ENCODE results near the gene TGFB2. TPM values are rescaled to one million over a fixed set of nuclear protein-coding genes. Genes with fewer than 3 reads are reported as not detected.

TGFB2 gene
- total RNA-seq, 2 experiments from 2014 or later, result 0.11 TPM

- Mint-ChIP-seq H3K36me3 (ENCODE audit: low read depth) (no peaks in the 10 kb centered on the region), H3K4me3 (no peak overlapping the region), H3K27ac (no peak overlapping the region), H3K27me3 (peaks cover 38% of the 10 kb centered on the region), H3K9me3 (no peaks in the 10 kb centered on the region), H3K4me1 (ENCODE audit: low read depth) (peaks cover 45% of the 10 kb centered on the region)
- Histone ChIP-seq H3K36me3 (ENCODE audit: insufficient read depth, low read length) (no peaks in the 10 kb centered on the region), H3K27me3 (ENCODE audit: control insufficient read depth in 1 of 2, insufficient read depth in 2 of 2, low read length in 2 of 2) (peaks cover 13 to 26% of the 10 kb centered on the region in 2 experiments), H3K9me3 (ENCODE audit: control insufficient read depth in 1 of 2, insufficient read depth in 1 of 2, low read length in 2 of 2) (no peaks in the 10 kb centered on the region), H3K4me1 (ENCODE audit: insufficient read depth, low read length) (peaks cover 31% of the 10 kb centered on the region), H3K27ac (ENCODE audit: low read depth in 1 of 2, low read length in 2 of 2) (no peak overlapping the region), H3K4me3 (ENCODE audit: low read length) (peak overlapping the region; percentile 56)
- ChIA-PET CTCF (no interaction called here), POLR2A (no interaction called here)
- intact Hi-C loops (cut with DNase I, micrococcal nuclease), result no loop called here
- no peak for TF ChIP-seq CTCF (IDR thresholded peaks at IDR 0.05)
- ATAC-seq (ENCODE audit: poor library complexity) (no peak), DNase-seq (no peak)
These were observed 2.2 kb downstream of the TGFB2 start for GRCh38 chr1:218347336-218347722.

GRCh38 chr1:218347723-218348627, 2.8 kb downstream of the TGFB2 start:
- H3K4me1 Mint-ChIP-seq (ENCODE audit: low read depth), result peaks cover 45% of the 10 kb centered on the region
- Histone ChIP-seq H3K36me3 (ENCODE audit: insufficient read depth, low read length) (no peaks in the 10 kb centered on the region), H3K4me1 (ENCODE audit: insufficient read depth, low read length) (peaks cover 31% of the 10 kb centered on the region), H3K27ac (ENCODE audit: low read depth in 1 of 2, low read length in 2 of 2) (no peak overlapping the region), H3K9me3 (ENCODE audit: control insufficient read depth in 1 of 2, insufficient read depth in 1 of 2, low read length in 2 of 2) (no peaks in the 10 kb centered on the region), H3K27me3 (ENCODE audit: control insufficient read depth in 1 of 2, insufficient read depth in 2 of 2, low read length in 2 of 2) (peaks cover 13 to 26% of the 10 kb centered on the region in 2 experiments), H3K4me3 (ENCODE audit: low read length) (no peak overlapping the region)
- peak overlapping the region; percentile 65 for H3K4me3 Mint-ChIP-seq
- ChIA-PET CTCF (interaction anchor here (2.2 kb wide), 1 partner anchor 9 kb away, joined by 5 read pairs; no protein-coding TSS in a partner anchor), POLR2A (no interaction called here)
- intact Hi-C loops (cut with DNase I, micrococcal nuclease), result no loop called here
- DNase-seq, result no peak
- no peak overlapping the region for H3K27ac Mint-ChIP-seq
- ATAC-seq (ENCODE audit: poor library complexity), result no peak
- no peaks in the 10 kb centered on the region for H3K9me3 Mint-ChIP-seq
- H3K27me3 Mint-ChIP-seq, result peaks cover 32% of the 10 kb centered on the region
- H3K36me3 Mint-ChIP-seq (ENCODE audit: low read depth), result no peaks in the 10 kb centered on the region
- no peak for TF ChIP-seq CTCF (IDR thresholded peaks at IDR 0.05)

GRCh38 chr1:218348628-218349071, 3.5 kb downstream of the TGFB2 start:
- DNase-seq, result no peak
- H3K9me3 ChIP-seq (ENCODE audit: control insufficient read depth in 1 of 2, insufficient read depth in 1 of 2, low read length in 2 of 2), result no peaks in the 10 kb centered on the region
- Mint-ChIP-seq H3K27ac (no peak overlapping the region), H3K4me3 (no peak overlapping the region), H3K9me3 (no peaks in the 10 kb centered on the region), H3K27me3 (peaks cover 25% of the 10 kb centered on the region), H3K4me1 (ENCODE audit: low read depth) (peaks cover 45% of the 10 kb centered on the region), H3K36me3 (ENCODE audit: low read depth) (no peaks in the 10 kb centered on the region)
- H3K4me1 ChIP-seq (ENCODE audit: insufficient read depth, low read length), result peaks cover 31% of the 10 kb centered on the region
- peaks cover 13 to 26% of the 10 kb centered on the region in 2 experiments for H3K27me3 ChIP-seq (ENCODE audit: control insufficient read depth in 1 of 2, insufficient read depth in 2 of 2, low read length in 2 of 2)
- ChIA-PET CTCF (interaction anchor here (2.2 kb wide), 1 partner anchor 9 kb away, joined by 5 read pairs; no protein-coding TSS in a partner anchor), POLR2A (no interaction called here)
- intact Hi-C loops (cut with DNase I, micrococcal nuclease), result no loop called here
- ATAC-seq (ENCODE audit: poor library complexity), result no peak
- no peak overlapping the region for H3K4me3 ChIP-seq (ENCODE audit: low read length)
- H3K27ac ChIP-seq (ENCODE audit: low read depth in 1 of 2, low read length in 2 of 2), result no peak overlapping the region
- no peak for TF ChIP-seq CTCF (IDR thresholded peaks at IDR 0.05)
- H3K36me3 ChIP-seq (ENCODE audit: insufficient read depth, low read length), result no peaks in the 10 kb centered on the region

All from CD4-positive, alpha-beta T cell (primary cell).